Vagina (tissue), 2 donors: ENCODE results near the gene LGMN. TPM values are rescaled to one million over a fixed set of nuclear protein-coding genes. Genes with fewer than 3 reads are reported as not detected.

Experiments used
- DNase-seq, 2 donors: peaks; one replicate each; pipeline ENCODE4 v3.0.0-alpha.2; 2017; ENCODE audit errors: extremely low spot score in 2 of 2
- H3K27ac ChIP-seq: fragments of 200-600 bp; sonication (generic); one replicate; pipeline ENCODE4 v1.5.1; 2019
- H3K27me3 ChIP-seq: fragments of 200-600 bp; sonication (generic); one replicate; pipeline ENCODE4 v1.5.1; 2019
- H3K36me3 ChIP-seq, 2 donors: fragments of 200-600 bp; sonication (generic); one replicate each; pipeline ENCODE4 v1.5.1; 2017 to 2019
- H3K4me1 ChIP-seq: fragments of 200-600 bp; sonication (generic); one replicate; pipeline ENCODE4 v1.5.1; 2019
- H3K4me3 ChIP-seq, 2 donors: fragments of 200-600 bp; sonication (generic); 1 replicate in 1 of 2; 2 replicates in 1 of 2; pipeline ENCODE4 v1.5.1; 2016 to 2019
- H3K9me3 ChIP-seq: fragments of 200-600 bp; sonication (generic); one replicate; pipeline ENCODE4 v1.5.1; 2019
- POLR2A ChIP-seq, 2 donors: fragments of 450-650 bp; IDR thresholded peaks; one replicate each; pipeline ENCODE4 v1.6.1; 2017; ENCODE audit warnings: antibody characterized with exemption in 2 of 2, mild to moderate bottlenecking in 2 of 2, moderate library complexity in 2 of 2
- POLR2AphosphoS5 ChIP-seq, 2 donors: sonication (generic); formaldehyde crosslinking; IDR thresholded peaks; one replicate each; pipeline ENCODE4 v1.9.0; 2017; ENCODE audit warnings: antibody characterized with exemption in 2 of 2, mild to moderate bottlenecking in 2 of 2, low read depth in 1 of 2; ENCODE audit not compliant: insufficient read depth in 1 of 2
- intact Hi-C: fragments of 100-400 bp; cut with DNase I; formaldehyde crosslinking; loops from one replicate; pipeline ENCODE4 v1.15.1; 2023
- total RNA-seq: library from RNA; depleted of rRNA; stranded (reverse); fragments of >200 nt; gene quantifications from one replicate; pipeline ENCODE4 v1.2.3, GENCODE V29; 2016
- TF ChIP-seq, protein P1 (sequence below), 3 experiments: fragments of 450-650 bp in 2 of 3; fragments of 200-600 bp in 1 of 3; sonication (generic) in 1 of 3; IDR thresholded peaks; one replicate each; pipeline ENCODE4 v1.5.1; 2017 to 2019; ENCODE audit warnings: antibody characterized with exemption in 3 of 3, mild to moderate bottlenecking in 2 of 3, moderate library complexity in 2 of 3

Gene LGMN
- total RNA-seq, 1 donor from 2014 or later, result 61.6 TPM

DNA sequence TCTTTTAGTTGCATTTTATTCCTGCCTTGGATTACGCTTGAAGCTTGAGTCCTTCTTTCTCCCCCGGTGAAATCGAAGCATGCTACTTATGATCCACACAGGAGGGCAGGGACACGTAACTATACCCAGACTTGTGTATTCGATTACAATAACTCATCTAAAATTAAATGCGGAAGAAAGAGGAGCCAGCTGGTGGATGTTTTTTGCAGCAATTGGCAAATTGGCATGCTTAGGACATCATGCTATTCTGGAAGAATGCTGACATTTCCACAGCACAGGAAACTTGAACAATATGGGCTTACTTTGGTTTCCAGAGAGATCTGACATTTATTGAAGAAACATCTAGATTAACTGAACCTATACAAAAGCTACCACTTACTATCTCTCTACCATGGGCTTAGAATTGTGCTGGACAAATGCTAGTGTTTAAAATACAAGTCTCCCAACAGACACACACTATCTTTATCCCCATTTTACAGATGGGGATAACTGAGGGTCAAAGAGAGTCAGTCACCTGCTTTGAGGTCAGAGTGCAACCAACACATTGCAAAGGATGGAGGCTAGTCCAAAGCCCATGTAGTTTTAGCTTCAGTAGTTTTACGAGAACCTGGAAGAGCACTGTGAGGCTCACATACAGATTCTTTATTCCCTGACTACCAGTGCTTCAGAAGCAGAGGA lies 36.3 kb downstream of the LGMN start:
- no peaks in the 10 kb centered on the region for H3K27me3 ChIP-seq

DNA sequence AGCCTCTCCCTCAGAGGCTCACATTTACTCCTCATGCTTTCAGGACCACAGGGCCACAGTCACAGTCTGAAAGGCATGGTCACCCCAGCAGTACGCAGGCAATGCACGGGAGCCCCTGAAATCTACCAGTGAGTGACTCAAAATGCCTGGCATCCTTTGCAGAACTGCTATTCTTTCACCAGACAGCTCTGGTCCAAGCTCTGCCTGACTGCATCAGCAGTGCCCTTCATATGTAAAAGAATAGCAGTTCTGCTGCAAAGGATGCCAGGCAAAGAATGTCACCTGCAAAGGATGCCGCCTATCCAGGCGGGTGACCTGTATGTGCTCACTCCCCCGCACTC lies 38.5 kb downstream of the LGMN start:
- no peak for DNase-seq
- H3K27me3 ChIP-seq, result no peaks in the 10 kb centered on the region
- H3K36me3 ChIP-seq, result peaks cover 0 to 32% of the 10 kb centered on the region in 2 donors
- intact Hi-C loops, result loop anchor here (10.0 kb wide), 1 partner anchor 75 kb away; no protein-coding TSS in a partner anchor
- no peaks in the 10 kb centered on the region for H3K4me1 ChIP-seq
- H3K9me3 ChIP-seq, result no peaks in the 10 kb centered on the region
- no peak overlapping the region for H3K27ac ChIP-seq
- no peak overlapping the region for H3K4me3 ChIP-seq
- TF ChIP-seq, protein P1, sequence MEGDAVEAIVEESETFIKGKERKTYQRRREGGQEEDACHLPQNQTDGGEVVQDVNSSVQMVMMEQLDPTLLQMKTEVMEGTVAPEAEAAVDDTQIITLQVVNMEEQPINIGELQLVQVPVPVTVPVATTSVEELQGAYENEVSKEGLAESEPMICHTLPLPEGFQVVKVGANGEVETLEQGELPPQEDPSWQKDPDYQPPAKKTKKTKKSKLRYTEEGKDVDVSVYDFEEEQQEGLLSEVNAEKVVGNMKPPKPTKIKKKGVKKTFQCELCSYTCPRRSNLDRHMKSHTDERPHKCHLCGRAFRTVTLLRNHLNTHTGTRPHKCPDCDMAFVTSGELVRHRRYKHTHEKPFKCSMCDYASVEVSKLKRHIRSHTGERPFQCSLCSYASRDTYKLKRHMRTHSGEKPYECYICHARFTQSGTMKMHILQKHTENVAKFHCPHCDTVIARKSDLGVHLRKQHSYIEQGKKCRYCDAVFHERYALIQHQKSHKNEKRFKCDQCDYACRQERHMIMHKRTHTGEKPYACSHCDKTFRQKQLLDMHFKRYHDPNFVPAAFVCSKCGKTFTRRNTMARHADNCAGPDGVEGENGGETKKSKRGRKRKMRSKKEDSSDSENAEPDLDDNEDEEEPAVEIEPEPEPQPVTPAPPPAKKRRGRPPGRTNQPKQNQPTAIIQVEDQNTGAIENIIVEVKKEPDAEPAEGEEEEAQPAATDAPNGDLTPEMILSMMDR (IDR thresholded peaks at IDR 0.05), result no peak
- TF ChIP-seq POLR2AphosphoS5 (IDR thresholded peaks at IDR 0.05; ENCODE audit: insufficient read depth in 1 of 2, low read depth in 1 of 2) (no peak), POLR2A (IDR thresholded peaks at IDR 0.05) (no peak)

More for the DNA sequence above, 36.3 kb downstream of the LGMN start:
- Histone ChIP-seq H3K4me3 (no peak overlapping the region), H3K36me3 (peaks cover 0 to 31% of the 10 kb centered on the region in 2 donors), H3K9me3 (no peaks in the 10 kb centered on the region), H3K4me1 (no peaks in the 10 kb centered on the region), H3K27ac (no peak overlapping the region)
- DNase-seq, result no peak
- intact Hi-C loops, result loop anchor here (10.0 kb wide), 1 partner anchor 73 kb away; no protein-coding TSS in a partner anchor
- TF ChIP-seq, protein P1 (IDR thresholded peaks at IDR 0.05), result no peak

DNA sequence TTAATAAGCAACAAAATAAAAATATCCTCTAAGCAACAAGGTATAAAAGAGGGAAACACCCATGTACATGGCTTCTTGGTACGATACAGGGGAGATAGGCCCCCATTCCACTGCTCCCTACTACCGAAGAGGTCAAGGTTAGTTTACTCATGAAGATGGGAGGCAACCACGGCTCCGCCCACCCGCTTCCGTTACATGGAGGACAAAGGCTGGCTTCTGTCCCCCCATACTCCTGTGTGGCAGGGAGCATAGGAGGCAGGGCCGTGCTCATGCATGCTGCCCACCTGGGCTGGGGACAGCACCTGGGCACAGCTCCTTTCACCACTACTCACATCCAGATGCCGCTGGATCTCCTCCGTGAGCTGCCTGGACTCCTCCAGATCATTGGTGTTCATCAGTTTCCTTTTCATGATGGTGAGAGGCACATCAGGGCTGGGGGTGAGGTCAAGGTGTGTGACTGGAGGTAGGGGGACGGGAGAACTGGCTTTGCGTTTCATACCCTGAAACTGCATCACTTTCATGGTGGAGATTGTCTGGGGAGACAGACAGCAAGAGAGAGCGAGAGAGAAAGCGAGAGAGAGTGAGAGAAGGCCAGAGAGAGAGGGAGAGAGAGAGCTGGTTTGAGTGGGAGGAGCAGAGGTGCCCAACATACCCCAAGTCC lies 39.0 kb downstream of the LGMN start:
- Histone ChIP-seq H3K4me3 (no peak overlapping the region), H3K27ac (no peak overlapping the region), H3K4me1 (no peaks in the 10 kb centered on the region), H3K36me3 (peaks cover 0 to 37% of the 10 kb centered on the region in 2 donors), H3K9me3 (no peaks in the 10 kb centered on the region), H3K27me3 (no peaks in the 10 kb centered on the region)
- DNase-seq, result no peak
- TF ChIP-seq, protein P1 (IDR thresholded peaks at IDR 0.05), result no peak
- TF ChIP-seq POLR2A (IDR thresholded peaks at IDR 0.05) (no peak), POLR2AphosphoS5 (IDR thresholded peaks at IDR 0.05; ENCODE audit: insufficient read depth in 1 of 2, low read depth in 1 of 2) (no peak)
- intact Hi-C loops, result no loop called here

DNA sequence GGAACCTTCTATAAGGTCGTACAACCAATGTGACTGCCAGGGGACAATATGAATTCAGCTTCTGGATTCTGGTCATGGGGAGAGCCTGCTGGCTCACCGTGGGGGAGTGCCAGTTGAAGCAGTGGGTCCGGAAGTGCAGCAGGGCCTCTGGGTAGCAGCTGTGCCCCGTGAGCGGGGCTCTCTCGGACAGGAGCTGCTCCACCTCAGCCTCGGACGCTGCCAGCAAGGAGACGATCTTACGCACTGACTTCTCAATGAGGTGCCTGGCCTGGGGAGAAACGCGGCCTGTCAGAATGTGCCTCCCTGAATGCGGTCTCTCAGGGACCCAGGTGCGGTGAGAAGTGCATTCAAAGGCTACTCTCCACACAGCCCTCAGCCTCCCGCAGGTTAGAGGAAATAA lies 42.0 kb downstream of the LGMN start:
- Histone ChIP-seq H3K4me3 (no peak overlapping the region), H3K27ac (no peak overlapping the region), H3K4me1 (no peaks in the 10 kb centered on the region), H3K27me3 (no peaks in the 10 kb centered on the region), H3K36me3 (peaks cover 5 to 49% of the 10 kb centered on the region in 2 donors), H3K9me3 (no peaks in the 10 kb centered on the region)
- intact Hi-C loops, result no loop called here
- TF ChIP-seq POLR2AphosphoS5 (IDR thresholded peaks at IDR 0.05; ENCODE audit: insufficient read depth in 1 of 2, low read depth in 1 of 2), result no peak
- no peak for TF ChIP-seq POLR2A (IDR thresholded peaks at IDR 0.05)
- TF ChIP-seq, protein P1 (IDR thresholded peaks at IDR 0.05), result no peak
- DNase-seq, result no peak

DNA sequence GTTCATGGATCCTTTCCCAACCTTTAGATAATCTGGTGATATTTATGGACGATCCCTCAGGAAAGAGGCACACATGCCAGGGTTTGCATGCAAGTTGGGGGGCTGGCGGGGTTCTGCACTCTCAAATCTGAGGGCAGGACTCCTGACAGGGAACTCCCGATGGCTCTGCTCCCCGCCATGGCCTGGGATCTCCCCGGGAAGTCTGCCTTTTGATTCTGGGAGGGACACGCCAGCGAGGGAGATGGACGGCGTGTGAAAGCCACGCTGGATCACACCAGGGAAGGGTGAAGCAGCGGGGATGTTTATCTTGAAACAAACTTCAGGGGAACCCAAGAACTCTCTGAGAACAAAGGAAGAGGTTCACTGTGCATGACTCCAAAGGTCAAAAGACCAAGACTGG lies 43.6 kb downstream of the LGMN start:
- Histone ChIP-seq H3K27ac (no peak overlapping the region), H3K9me3 (no peaks in the 10 kb centered on the region), H3K4me1 (no peaks in the 10 kb centered on the region), H3K36me3 (peaks cover 5 to 34% of the 10 kb centered on the region in 2 donors), H3K4me3 (no peak overlapping the region), H3K27me3 (no peaks in the 10 kb centered on the region)
- no peak for DNase-seq
- intact Hi-C loops, result no loop called here
- no peak for TF ChIP-seq POLR2AphosphoS5 (IDR thresholded peaks at IDR 0.05; ENCODE audit: insufficient read depth in 1 of 2, low read depth in 1 of 2)
- TF ChIP-seq POLR2A (IDR thresholded peaks at IDR 0.05), result no peak
- TF ChIP-seq, protein P1 (IDR thresholded peaks at IDR 0.05), result no peak
